HG03108 (cell line): Measurements from ENCODE around the gene ARHGAP36.

Source experiments
- ATAC-seq: cut with Tn5 transposase; IDR thresholded peaks from one replicate; pipeline ENCODE4 v1.9.1; 2021; ENCODE audit warnings: moderate library complexity; ENCODE audit not compliant: unreplicated experiment

ARHGAP36 gene

GRCh38 chrX:131058136-131058868 lies at the start of gene ARHGAP36:
TSS of gene ARHGAP36 (plus strand) at chrX:131058346. CDS start at chrX:131081666, 23,320 bp downstream.
- no peak for ATAC-seq

- no peak for ATAC-seq
These were observed 48.0 kb upstream of the ARHGAP36 start for GRCh38 chrX:131010186-131010585.

- no peak for ATAC-seq
These were observed 32.8 kb upstream of the ARHGAP36 start for GRCh38 chrX:131025336-131025735.

GRCh38 chrX:131032354-131033230 lies 25.6 kb upstream of the ARHGAP36 start:
- ATAC-seq, result no peak

- ATAC-seq, result no peak
These were observed 24.1 kb upstream of the ARHGAP36 start for GRCh38 chrX:131034063-131034462.

- ATAC-seq, result no peak
These were observed 17.4 kb upstream of the ARHGAP36 start for GRCh38 chrX:131040781-131041180.

- no peak for ATAC-seq
These were observed 16.5 kb upstream of the ARHGAP36 start for GRCh38 chrX:131041667-131042066.

- no peak for ATAC-seq
These were observed 12.4 kb upstream of the ARHGAP36 start for GRCh38 chrX:131045726-131046125.

GRCh38 chrX:131046596-131046995 lies 11.6 kb upstream of the ARHGAP36 start:
- ATAC-seq, result no peak

- no peak for ATAC-seq
These were observed 11.0 kb upstream of the ARHGAP36 start for GRCh38 chrX:131047180-131047579.

GRCh38 chrX:131053076-131053475 lies 5.1 kb upstream of the ARHGAP36 start:
- no peak for ATAC-seq

- no peak for ATAC-seq
These were observed 3.2 kb upstream of the ARHGAP36 start for GRCh38 chrX:131054906-131055305.

GRCh38 chrX:131057706-131058105 lies 440 bp upstream of the ARHGAP36 start:
- ATAC-seq, result no peak

GRCh38 chrX:131059246-131059645 lies 1.1 kb downstream of the ARHGAP36 start:
- no peak for ATAC-seq

- ATAC-seq, result no peak
These were observed 2.0 kb downstream of the ARHGAP36 start for GRCh38 chrX:131060147-131060546.

GRCh38 chrX:131061306-131061705 lies 3.2 kb downstream of the ARHGAP36 start:
- no peak for ATAC-seq

- ATAC-seq, result no peak
These were observed 5.5 kb downstream of the ARHGAP36 start for GRCh38 chrX:131063613-131064012.

GRCh38 chrX:131066237-131066636 lies 8.1 kb downstream of the ARHGAP36 start:
- ATAC-seq, result no peak

- ATAC-seq, result no peak
These were observed 9.1 kb downstream of the ARHGAP36 start for GRCh38 chrX:131067216-131067615.

- ATAC-seq, result no peak
These were observed 9.9 kb downstream of the ARHGAP36 start for GRCh38 chrX:131067846-131068745.
